ENCODE results near the gene SCD5. TPM values are rescaled to one million over a fixed set of nuclear protein-coding genes. Genes with fewer than 3 reads are reported as not detected.

SCD5 gene
- total and polyA plus RNA-seq, 2 of the 13 experiments (the other 11 are each of a cell fraction or from before 2014, with no cell fraction given), result not detected

- Histone ChIP-seq H3K27ac (ENCODE audit: extremely low read length, insufficient read depth, low read length) (no peak overlapping the region), H2AFZ (ENCODE audit: low read length) (no peak overlapping the region), H3K9me3 (ENCODE audit: low read length) (no peaks in the 10 kb centered on the region), H3K79me2 (ENCODE audit: insufficient read depth, low read length) (no peaks in the 10 kb centered on the region), H3K4me1 (ENCODE audit: insufficient read depth, low read length) (peaks cover 6% of the 10 kb centered on the region; the same call in 1 of the 2 replicates), H3K4me3 (replicated peaks in 1 of 3; ENCODE audit: insufficient read depth in 1 of 3, low read depth in 2 of 3, low read length in 3 of 3) (no peak overlapping the region), H3K9ac (ENCODE audit: insufficient read depth, low read depth, low read length) (no peak overlapping the region), H3K36me3 (replicated peaks in 1 of 2; ENCODE audit: control insufficient read depth in 1 of 2, insufficient read depth in 2 of 2, low read length in 2 of 2) (no peaks in the 10 kb centered on the region), H4K20me1 (ENCODE audit: insufficient read depth, low read length) (no peaks in the 10 kb centered on the region), H3K4me2 (ENCODE audit: low read depth, low read length) (no peak overlapping the region), H3K27me3 (ENCODE audit: control insufficient read depth in 1 of 2, insufficient read depth in 2 of 2, low read length in 2 of 2) (peaks cover 0 to 30% of the 10 kb centered on the region in 2 experiments; a peak in 2 of 5 replicates)
- no peak for DNase-seq (ENCODE audit: low spot score)
- 30% methylated on average over 6 of the region's 6 CpGs for WGBS (ENCODE audit: low lambda C conversion rate)
- FAIRE-seq, result no peak
- in situ Hi-C loops (cut with HindIII; ENCODE audit: extremely low pct_ligation_motif_present, low pct_unique_long_range_greater_than_20kb), result no loop called here
- no peak for ATAC-seq
- ChIA-PET CTCF (ENCODE audit: low intra/inter-chr PET ratio, low total read pairs) (no interaction called here), POLR2A (no interaction called here)
- BruUV-seq (replicated peaks), result no TSS peak
- intact Hi-C loops (cut with micrococcal nuclease; ENCODE audit: unreplicated experiment), result no loop called here
- TF ChIP-seq ZHX1 (CRISPR knock-in tag; IDR thresholded peaks at IDR 0.05; ENCODE audit: low read depth) (no peak), ZNF12 (CRISPR knock-in tag; IDR thresholded peaks at IDR 0.05) (no peak), ZNF558 (CRISPR knock-in tag; IDR thresholded peaks at IDR 0.05; ENCODE audit: borderline replicate concordance) (no peak), BORCS8-MEF2B (CRISPR knock-in tag; IDR thresholded peaks at IDR 0.05) (no peak), CHD2 (IDR thresholded peaks at IDR 0.05; ENCODE audit: low read depth, low read length) (no peak), TFE3 (CRISPR knock-in tag; IDR thresholded peaks at IDR 0.05) (no peak), YY1 (IDR thresholded peaks at IDR 0.05; ENCODE audit: insufficient read depth, insufficient replicate concordance, low read depth, low read length) (no peak), ZFP62 (CRISPR knock-in tag; IDR thresholded peaks at IDR 0.05) (no peak), MBD4 (IDR thresholded peaks at IDR 0.05; ENCODE audit: borderline replicate concordance, low read length) (no peak), ZNF274 (CRISPR knock-in tag; IDR thresholded peaks at IDR 0.05) (no peak), HIVEP1 (CRISPR knock-in tag; IDR thresholded peaks at IDR 0.05) (no peak)
- TF ChIP-seq, protein P1, sequence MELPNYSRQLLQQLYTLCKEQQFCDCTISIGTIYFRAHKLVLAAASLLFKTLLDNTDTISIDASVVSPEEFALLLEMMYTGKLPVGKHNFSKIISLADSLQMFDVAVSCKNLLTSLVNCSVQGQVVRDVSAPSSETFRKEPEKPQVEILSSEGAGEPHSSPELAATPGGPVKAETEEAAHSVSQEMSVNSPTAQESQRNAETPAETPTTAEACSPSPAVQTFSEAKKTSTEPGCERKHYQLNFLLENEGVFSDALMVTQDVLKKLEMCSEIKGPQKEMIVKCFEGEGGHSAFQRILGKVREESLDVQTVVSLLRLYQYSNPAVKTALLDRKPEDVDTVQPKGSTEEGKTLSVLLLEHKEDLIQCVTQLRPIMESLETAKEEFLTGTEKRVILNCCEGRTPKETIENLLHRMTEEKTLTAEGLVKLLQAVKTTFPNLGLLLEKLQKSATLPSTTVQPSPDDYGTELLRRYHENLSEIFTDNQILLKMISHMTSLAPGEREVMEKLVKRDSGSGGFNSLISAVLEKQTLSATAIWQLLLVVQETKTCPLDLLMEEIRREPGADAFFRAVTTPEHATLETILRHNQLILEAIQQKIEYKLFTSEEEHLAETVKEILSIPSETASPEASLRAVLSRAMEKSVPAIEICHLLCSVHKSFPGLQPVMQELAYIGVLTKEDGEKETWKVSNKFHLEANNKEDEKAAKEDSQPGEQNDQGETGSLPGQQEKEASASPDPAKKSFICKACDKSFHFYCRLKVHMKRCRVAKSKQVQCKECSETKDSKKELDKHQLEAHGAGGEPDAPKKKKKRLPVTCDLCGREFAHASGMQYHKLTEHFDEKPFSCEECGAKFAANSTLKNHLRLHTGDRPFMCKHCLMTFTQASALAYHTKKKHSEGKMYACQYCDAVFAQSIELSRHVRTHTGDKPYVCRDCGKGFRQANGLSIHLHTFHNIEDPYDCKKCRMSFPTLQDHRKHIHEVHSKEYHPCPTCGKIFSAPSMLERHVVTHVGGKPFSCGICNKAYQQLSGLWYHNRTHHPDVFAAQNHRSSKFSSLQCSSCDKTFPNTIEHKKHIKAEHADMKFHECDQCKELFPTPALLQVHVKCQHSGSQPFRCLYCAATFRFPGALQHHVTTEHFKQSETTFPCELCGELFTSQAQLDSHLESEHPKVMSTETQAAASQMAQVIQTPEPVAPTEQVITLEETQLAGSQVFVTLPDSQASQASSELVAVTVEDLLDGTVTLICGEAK (IDR thresholded peaks at IDR 0.05), result no peak
- TF ChIP-seq, protein P1 (CRISPR knock-in tag; IDR thresholded peaks at IDR 0.05), result no peak
Observed at GRCh38 chr4:82791179-82791578, 7.4 kb downstream of the SCD5 start.
